ENCODE measurements around the gene PSMC5. TPM values are rescaled to one million over a fixed set of nuclear protein-coding genes. Genes with fewer than 3 reads are reported as not detected.

The PSMC5 gene
- total RNA-seq, 1 donor from 2014 or later, result 124 TPM

DNA sequence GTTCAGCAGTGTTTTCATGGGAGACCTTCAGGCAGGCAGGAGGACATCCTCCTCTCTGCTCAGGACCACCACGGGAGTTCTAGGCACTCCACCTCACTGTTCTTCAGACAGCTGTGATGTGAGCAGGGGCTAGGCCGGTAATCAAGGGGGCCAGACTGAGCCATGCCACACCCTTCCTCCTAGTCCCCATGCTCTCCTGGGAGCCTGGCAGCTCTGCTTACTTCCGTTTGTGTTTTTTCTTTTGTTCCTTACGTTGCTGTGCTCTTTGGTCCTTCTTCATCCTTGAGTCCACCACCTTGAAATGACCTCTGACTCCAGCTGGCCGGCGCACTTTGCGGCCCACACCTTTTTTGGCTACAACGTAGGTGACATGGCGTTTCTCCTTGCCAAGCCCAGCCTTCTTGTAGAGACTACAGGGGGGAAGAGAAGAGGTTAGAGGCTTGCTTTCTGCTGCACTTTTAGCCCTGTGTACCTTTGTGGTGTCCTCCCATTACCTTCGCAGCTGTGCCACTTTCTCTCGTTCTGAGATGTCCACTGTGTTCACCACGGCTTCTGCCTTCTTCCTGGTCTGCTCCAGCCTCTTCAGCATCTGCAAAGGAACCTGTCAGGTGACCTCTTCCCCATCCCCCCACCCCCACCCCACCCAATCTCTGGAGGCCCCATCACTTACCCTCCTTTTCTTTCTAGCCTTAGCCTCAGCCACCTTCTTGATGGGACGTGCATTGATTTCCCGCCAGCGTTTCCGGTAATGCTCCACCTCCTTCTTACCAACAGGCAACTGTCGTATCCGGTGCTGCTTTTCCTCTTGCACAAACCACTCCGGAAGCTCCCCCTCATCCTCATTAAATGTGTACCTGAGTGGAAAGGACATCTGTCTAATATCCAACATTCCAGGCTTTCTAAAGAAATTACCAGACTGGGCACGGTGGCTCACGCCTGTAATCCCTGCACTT is 7.4 kb upstream of the PSMC5 start:
- no peak overlapping the region for H3K27ac Mint-ChIP-seq (ENCODE audit: unreplicated experiment)
- DNase-seq (ENCODE audit: low spot score), result no peak
- H3K27me3 Mint-ChIP-seq (ENCODE audit: unreplicated experiment), result peaks cover 18% of the 10 kb centered on the region
- peaks cover 67% of the 10 kb centered on the region for H3K36me3 Mint-ChIP-seq (ENCODE audit: low read depth, unreplicated experiment)
- peaks cover 2% of the 10 kb centered on the region for H3K4me1 Mint-ChIP-seq (ENCODE audit: unreplicated experiment)
- no peaks in the 10 kb centered on the region for H3K9me3 Mint-ChIP-seq (ENCODE audit: unreplicated experiment)
- TF ChIP-seq, protein P1, sequence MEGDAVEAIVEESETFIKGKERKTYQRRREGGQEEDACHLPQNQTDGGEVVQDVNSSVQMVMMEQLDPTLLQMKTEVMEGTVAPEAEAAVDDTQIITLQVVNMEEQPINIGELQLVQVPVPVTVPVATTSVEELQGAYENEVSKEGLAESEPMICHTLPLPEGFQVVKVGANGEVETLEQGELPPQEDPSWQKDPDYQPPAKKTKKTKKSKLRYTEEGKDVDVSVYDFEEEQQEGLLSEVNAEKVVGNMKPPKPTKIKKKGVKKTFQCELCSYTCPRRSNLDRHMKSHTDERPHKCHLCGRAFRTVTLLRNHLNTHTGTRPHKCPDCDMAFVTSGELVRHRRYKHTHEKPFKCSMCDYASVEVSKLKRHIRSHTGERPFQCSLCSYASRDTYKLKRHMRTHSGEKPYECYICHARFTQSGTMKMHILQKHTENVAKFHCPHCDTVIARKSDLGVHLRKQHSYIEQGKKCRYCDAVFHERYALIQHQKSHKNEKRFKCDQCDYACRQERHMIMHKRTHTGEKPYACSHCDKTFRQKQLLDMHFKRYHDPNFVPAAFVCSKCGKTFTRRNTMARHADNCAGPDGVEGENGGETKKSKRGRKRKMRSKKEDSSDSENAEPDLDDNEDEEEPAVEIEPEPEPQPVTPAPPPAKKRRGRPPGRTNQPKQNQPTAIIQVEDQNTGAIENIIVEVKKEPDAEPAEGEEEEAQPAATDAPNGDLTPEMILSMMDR (IDR thresholded peaks at IDR 0.05; ENCODE audit: unreplicated experiment), result no peak
- H3K4me3 Mint-ChIP-seq (ENCODE audit: unreplicated experiment), result peak overlapping the region; percentile 15

DNA sequence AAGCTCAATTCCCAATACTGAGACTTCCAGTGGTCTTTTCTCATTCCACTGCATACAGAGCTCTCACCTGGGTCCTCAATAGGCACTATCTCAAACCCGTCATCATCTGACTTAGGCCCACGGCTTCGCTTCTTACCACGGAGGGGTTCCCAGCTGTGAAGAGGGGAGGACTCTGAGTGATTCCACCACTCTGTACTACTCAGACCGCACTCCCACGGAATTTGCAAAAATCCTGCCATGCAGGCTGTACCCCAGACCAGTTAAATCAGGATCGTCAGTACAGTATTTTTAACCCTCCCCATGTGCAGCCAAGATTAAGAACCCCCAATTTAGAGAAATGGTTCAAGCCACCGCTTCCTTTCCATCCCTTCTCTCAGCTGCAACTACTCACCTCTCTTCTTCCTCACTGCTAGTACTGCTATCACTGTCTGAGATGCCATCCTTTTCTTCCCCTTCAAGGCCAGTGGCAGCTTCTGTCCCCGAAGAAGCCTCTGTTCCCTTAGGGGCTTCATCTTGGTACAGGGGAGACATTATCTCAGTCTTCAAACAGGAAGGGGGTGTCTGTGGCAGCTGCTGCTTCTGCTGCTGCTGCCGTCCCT is 6.2 kb upstream of the PSMC5 start:
- Mint-ChIP-seq H3K9me3 (ENCODE audit: unreplicated experiment) (no peaks in the 10 kb centered on the region), H3K27me3 (ENCODE audit: unreplicated experiment) (peaks cover 21% of the 10 kb centered on the region), H3K4me1 (ENCODE audit: unreplicated experiment) (peaks cover 10% of the 10 kb centered on the region), H3K27ac (ENCODE audit: unreplicated experiment) (peak overlapping the region; percentile 64), H3K4me3 (ENCODE audit: unreplicated experiment) (peak overlapping the region; percentile 76), H3K36me3 (ENCODE audit: low read depth, unreplicated experiment) (peaks cover 72% of the 10 kb centered on the region)
- no peak for DNase-seq (ENCODE audit: low spot score)
- TF ChIP-seq, protein P1 (IDR thresholded peaks at IDR 0.05; ENCODE audit: unreplicated experiment), result no peak

DNA sequence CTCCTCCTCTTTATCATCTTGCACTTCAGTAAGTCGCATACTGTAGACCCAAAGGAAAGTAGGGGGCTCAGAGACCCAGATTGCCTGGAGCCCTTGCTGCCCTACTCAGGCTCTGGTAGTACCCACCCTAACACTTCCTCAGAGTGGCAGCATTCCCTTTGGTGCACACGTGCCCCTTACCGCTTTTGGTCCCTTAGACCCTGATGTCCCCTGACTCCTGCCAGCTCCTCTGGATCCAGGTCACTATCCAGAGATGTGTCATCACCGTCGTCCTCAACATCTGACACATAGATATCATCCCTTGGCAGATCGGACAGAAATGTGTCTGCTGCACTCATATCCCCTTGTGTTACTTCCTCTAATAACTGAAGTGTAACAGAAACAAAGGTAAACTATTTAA is 5.4 kb upstream of the PSMC5 start:
- TF ChIP-seq, protein P1 (IDR thresholded peaks at IDR 0.05; ENCODE audit: unreplicated experiment), result no peak
- peaks cover 17% of the 10 kb centered on the region for H3K4me1 Mint-ChIP-seq (ENCODE audit: unreplicated experiment)
- no peak for DNase-seq (ENCODE audit: low spot score)
- peak overlapping the region; percentile 65 for H3K27ac Mint-ChIP-seq (ENCODE audit: unreplicated experiment)
- no peaks in the 10 kb centered on the region for H3K9me3 Mint-ChIP-seq (ENCODE audit: unreplicated experiment)
- H3K4me3 Mint-ChIP-seq (ENCODE audit: unreplicated experiment), result peak overlapping the region; percentile 76
- peaks cover 25% of the 10 kb centered on the region for H3K27me3 Mint-ChIP-seq (ENCODE audit: unreplicated experiment)
- peaks cover 77% of the 10 kb centered on the region for H3K36me3 Mint-ChIP-seq (ENCODE audit: low read depth, unreplicated experiment)

DNA sequence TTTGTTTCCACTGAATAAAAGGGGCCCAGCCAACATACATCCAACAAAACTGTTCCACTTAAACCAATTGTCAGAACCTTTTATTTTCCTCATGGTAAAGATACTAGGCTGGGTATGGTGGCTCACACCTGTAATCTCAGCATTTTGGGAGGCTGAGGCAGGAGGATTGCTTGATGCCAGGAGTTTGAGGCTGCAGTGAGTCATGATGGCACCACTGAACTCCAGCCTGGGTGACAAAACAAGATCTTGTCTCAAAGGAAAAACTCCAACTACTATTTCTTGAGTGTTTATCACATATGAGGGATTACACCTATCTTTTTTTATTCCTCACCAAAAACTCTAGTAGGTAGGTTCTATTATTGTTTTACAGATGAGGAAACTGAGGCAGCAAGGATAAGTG is 4.7 kb upstream of the PSMC5 start:
- H3K36me3 Mint-ChIP-seq (ENCODE audit: low read depth, unreplicated experiment), result peaks cover 81% of the 10 kb centered on the region
- H3K4me3 Mint-ChIP-seq (ENCODE audit: unreplicated experiment), result no peak overlapping the region
- H3K27me3 Mint-ChIP-seq (ENCODE audit: unreplicated experiment), result peaks cover 28% of the 10 kb centered on the region
- H3K9me3 Mint-ChIP-seq (ENCODE audit: unreplicated experiment), result no peaks in the 10 kb centered on the region
- TF ChIP-seq, protein P1 (IDR thresholded peaks at IDR 0.05; ENCODE audit: unreplicated experiment), result no peak
- no peak for DNase-seq (ENCODE audit: low spot score)
- peaks cover 21% of the 10 kb centered on the region for H3K4me1 Mint-ChIP-seq (ENCODE audit: unreplicated experiment)
- H3K27ac Mint-ChIP-seq (ENCODE audit: unreplicated experiment), result no peak overlapping the region
